ENCODE measurements around the gene DHRS7. TPM values are rescaled to one million over a fixed set of nuclear protein-coding genes. Genes with fewer than 3 reads are reported as not detected.

DHRS7 gene
- total and polyA plus RNA-seq, 2 experiments from 2014 or later, result 39.3 to 39.4 TPM

DNA sequence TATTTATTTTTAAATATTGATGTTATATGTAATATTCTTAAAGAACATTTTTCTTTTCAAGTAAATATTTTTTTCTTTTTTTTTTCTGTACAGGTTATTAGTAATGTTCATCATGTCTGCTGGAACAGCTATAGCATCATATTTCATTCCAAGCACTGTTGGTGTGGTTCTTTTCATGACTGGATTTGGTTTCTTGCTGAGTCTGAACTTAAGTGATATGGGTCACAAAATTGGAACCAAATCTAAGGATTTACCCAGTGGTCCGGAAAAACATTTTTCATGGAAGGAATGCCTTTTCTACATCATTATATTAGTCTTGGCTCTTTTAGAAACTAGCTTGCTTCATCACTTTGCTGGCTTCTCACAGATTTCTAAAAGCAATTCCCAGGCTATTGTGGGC, 50.3 kb downstream of the DHRS7 start:
- Histone ChIP-seq H3K79me2 (replicated peaks; ENCODE audit: insufficient read depth) (peaks cover 30% of the 10 kb centered on the region; the same call in 1 of the 2 replicates), H3K27me3 (ENCODE audit: insufficient read depth) (no peaks in the 10 kb centered on the region), H4K20me1 (replicated peaks; ENCODE audit: insufficient read depth) (no peaks in the 10 kb centered on the region; the same call in 1 of the 2 replicates), H3K36me3 (ENCODE audit: insufficient read depth) (peaks cover 14% of the 10 kb centered on the region), H3K4me2 (no peak overlapping the region), H3F3A (replicated peaks; ENCODE audit: low read depth) (no peaks in the 10 kb centered on the region), H2AFZ (no peak overlapping the region), H3K4me3 (no peak overlapping the region), H3K27ac (ENCODE audit: low read depth) (no peak overlapping the region), H3K4me1 (ENCODE audit: insufficient read depth) (no peaks in the 10 kb centered on the region), H3K9me2 (ENCODE audit: insufficient read depth) (no peaks in the 10 kb centered on the region)
- ATAC-seq, result no peak
- H3K36me3 Mint-ChIP-seq (ENCODE audit: low read depth), result peaks cover 26% of the 10 kb centered on the region; the same call in 2 of the 3 replicates
- no peaks in the 10 kb centered on the region for H3K9me3 Mint-ChIP-seq
- H3K4me1 Mint-ChIP-seq, result no peaks in the 10 kb centered on the region
- H3K27me3 Mint-ChIP-seq (ENCODE audit: insufficient read depth, low read depth, poor library complexity), result no peaks in the 10 kb centered on the region
- TF ChIP-seq EZH2phosphoT487 (IDR thresholded peaks at IDR 0.05; ENCODE audit: unreplicated experiment) (no peak), ZNF331 (CRISPR knock-in tag; IDR thresholded peaks at IDR 0.05; ENCODE audit: low read depth) (no peak), NANOG (IDR thresholded peaks at IDR 0.05; ENCODE audit: borderline replicate concordance) (no peak), ZNF114 (CRISPR knock-in tag; IDR thresholded peaks at IDR 0.05) (no peak), POLR2AphosphoS5 (IDR thresholded peaks at IDR 0.05; ENCODE audit: low read depth) (no peak), JUNB (IDR thresholded peaks at IDR 0.05; ENCODE audit: unreplicated experiment) (no peak), STAT1 (IDR thresholded peaks at IDR 0.05; ENCODE audit: unreplicated experiment) (no peak), EZH2 (IDR thresholded peaks at IDR 0.05; ENCODE audit: low read depth, unreplicated experiment) (no peak), CREB1 (CRISPR knock-in tag; IDR thresholded peaks at IDR 0.05; ENCODE audit: low read depth) (no peak)
- TF ChIP-seq, protein P1, sequence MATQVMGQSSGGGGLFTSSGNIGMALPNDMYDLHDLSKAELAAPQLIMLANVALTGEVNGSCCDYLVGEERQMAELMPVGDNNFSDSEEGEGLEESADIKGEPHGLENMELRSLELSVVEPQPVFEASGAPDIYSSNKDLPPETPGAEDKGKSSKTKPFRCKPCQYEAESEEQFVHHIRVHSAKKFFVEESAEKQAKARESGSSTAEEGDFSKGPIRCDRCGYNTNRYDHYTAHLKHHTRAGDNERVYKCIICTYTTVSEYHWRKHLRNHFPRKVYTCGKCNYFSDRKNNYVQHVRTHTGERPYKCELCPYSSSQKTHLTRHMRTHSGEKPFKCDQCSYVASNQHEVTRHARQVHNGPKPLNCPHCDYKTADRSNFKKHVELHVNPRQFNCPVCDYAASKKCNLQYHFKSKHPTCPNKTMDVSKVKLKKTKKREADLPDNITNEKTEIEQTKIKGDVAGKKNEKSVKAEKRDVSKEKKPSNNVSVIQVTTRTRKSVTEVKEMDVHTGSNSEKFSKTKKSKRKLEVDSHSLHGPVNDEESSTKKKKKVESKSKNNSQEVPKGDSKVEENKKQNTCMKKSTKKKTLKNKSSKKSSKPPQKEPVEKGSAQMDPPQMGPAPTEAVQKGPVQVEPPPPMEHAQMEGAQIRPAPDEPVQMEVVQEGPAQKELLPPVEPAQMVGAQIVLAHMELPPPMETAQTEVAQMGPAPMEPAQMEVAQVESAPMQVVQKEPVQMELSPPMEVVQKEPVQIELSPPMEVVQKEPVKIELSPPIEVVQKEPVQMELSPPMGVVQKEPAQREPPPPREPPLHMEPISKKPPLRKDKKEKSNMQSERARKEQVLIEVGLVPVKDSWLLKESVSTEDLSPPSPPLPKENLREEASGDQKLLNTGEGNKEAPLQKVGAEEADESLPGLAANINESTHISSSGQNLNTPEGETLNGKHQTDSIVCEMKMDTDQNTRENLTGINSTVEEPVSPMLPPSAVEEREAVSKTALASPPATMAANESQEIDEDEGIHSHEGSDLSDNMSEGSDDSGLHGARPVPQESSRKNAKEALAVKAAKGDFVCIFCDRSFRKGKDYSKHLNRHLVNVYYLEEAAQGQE (IDR thresholded peaks at IDR 0.05; ENCODE audit: unreplicated experiment), result no peak
- TF ChIP-seq, protein P2, sequence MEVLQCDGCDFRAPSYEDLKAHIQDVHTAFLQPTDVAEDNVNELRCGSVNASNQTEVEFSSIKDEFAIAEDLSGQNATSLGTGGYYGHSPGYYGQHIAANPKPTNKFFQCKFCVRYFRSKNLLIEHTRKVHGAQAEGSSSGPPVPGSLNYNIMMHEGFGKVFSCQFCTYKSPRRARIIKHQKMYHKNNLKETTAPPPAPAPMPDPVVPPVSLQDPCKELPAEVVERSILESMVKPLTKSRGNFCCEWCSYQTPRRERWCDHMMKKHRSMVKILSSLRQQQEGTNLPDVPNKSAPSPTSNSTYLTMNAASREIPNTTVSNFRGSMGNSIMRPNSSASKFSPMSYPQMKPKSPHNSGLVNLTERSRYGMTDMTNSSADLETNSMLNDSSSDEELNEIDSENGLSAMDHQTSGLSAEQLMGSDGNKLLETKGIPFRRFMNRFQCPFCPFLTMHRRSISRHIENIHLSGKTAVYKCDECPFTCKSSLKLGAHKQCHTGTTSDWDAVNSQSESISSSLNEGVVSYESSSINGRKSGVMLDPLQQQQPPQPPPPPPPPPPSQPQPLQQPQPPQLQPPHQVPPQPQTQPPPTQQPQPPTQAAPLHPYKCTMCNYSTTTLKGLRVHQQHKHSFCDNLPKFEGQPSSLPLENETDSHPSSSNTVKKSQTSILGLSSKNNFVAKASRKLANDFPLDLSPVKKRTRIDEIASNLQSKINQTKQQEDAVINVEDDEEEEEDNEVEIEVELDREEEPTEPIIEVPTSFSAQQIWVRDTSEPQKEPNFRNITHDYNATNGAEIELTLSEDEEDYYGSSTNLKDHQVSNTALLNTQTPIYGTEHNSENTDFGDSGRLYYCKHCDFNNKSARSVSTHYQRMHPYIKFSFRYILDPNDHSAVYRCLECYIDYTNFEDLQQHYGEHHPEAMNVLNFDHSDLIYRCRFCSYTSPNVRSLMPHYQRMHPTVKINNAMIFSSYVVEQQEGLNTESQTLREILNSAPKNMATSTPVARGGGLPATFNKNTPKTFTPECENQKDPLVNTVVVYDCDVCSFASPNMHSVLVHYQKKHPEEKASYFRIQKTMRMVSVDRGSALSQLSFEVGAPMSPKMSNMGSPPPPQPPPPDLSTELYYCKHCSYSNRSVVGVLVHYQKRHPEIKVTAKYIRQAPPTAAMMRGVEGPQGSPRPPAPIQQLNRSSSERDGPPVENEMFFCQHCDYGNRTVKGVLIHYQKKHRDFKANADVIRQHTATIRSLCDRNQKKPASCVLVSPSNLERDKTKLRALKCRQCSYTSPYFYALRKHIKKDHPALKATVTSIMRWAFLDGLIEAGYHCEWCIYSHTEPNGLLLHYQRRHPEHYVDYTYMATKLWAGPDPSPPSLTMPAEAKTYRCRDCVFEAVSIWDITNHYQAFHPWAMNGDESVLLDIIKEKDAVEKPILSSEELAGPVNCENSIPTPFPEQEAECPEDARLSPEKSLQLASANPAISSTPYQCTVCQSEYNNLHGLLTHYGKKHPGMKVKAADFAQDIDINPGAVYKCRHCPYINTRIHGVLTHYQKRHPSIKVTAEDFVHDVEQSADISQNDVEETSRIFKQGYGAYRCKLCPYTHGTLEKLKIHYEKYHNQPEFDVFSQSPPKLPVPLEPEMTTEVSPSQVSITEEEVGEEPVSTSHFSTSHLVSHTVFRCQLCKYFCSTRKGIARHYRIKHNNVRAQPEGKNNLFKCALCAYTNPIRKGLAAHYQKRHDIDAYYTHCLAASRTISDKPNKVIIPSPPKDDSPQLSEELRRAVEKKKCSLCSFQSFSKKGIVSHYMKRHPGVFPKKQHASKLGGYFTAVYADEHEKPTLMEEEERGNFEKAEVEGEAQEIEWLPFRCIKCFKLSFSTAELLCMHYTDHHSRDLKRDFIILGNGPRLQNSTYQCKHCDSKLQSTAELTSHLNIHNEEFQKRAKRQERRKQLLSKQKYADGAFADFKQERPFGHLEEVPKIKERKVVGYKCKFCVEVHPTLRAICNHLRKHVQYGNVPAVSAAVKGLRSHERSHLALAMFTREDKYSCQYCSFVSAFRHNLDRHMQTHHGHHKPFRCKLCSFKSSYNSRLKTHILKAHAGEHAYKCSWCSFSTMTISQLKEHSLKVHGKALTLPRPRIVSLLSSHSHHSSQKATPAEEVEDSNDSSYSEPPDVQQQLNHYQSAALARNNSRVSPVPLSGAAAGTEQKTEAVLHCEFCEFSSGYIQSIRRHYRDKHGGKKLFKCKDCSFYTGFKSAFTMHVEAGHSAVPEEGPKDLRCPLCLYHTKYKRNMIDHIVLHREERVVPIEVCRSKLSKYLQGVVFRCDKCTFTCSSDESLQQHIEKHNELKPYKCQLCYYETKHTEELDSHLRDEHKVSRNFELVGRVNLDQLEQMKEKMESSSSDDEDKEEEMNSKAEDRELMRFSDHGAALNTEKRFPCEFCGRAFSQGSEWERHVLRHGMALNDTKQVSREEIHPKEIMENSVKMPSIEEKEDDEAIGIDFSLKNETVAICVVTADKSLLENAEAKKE (CRISPR knock-in tag; IDR thresholded peaks at IDR 0.05), result no peak
- TF ChIP-seq, protein P3, sequence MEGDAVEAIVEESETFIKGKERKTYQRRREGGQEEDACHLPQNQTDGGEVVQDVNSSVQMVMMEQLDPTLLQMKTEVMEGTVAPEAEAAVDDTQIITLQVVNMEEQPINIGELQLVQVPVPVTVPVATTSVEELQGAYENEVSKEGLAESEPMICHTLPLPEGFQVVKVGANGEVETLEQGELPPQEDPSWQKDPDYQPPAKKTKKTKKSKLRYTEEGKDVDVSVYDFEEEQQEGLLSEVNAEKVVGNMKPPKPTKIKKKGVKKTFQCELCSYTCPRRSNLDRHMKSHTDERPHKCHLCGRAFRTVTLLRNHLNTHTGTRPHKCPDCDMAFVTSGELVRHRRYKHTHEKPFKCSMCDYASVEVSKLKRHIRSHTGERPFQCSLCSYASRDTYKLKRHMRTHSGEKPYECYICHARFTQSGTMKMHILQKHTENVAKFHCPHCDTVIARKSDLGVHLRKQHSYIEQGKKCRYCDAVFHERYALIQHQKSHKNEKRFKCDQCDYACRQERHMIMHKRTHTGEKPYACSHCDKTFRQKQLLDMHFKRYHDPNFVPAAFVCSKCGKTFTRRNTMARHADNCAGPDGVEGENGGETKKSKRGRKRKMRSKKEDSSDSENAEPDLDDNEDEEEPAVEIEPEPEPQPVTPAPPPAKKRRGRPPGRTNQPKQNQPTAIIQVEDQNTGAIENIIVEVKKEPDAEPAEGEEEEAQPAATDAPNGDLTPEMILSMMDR (conservative IDR thresholded peaks at IDR 0.05; ENCODE audit: low read depth in 2 of 2), result no peak
- TF ChIP-seq, protein P4, sequence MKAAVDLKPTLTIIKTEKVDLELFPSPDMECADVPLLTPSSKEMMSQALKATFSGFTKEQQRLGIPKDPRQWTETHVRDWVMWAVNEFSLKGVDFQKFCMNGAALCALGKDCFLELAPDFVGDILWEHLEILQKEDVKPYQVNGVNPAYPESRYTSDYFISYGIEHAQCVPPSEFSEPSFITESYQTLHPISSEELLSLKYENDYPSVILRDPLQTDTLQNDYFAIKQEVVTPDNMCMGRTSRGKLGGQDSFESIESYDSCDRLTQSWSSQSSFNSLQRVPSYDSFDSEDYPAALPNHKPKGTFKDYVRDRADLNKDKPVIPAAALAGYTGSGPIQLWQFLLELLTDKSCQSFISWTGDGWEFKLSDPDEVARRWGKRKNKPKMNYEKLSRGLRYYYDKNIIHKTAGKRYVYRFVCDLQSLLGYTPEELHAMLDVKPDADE (IDR thresholded peaks at IDR 0.05), result no peak
- no peak for DNase-seq (ENCODE audit: low spot score)
- H3K4me3 Mint-ChIP-seq, result no peak overlapping the region
- H3K27ac Mint-ChIP-seq, result no peak overlapping the region
